Measurements from ENCODE around the gene CELF6.

CELF6 gene

GRCh38 chr15:72271895-72272212 is 48.1 kb downstream of the CELF6 start:
- no peak for TF ChIP-seq CTCF (conservative IDR thresholded peaks at IDR 0.05)
- no peak overlapping the region for H3K27ac ChIP-seq

DNA sequence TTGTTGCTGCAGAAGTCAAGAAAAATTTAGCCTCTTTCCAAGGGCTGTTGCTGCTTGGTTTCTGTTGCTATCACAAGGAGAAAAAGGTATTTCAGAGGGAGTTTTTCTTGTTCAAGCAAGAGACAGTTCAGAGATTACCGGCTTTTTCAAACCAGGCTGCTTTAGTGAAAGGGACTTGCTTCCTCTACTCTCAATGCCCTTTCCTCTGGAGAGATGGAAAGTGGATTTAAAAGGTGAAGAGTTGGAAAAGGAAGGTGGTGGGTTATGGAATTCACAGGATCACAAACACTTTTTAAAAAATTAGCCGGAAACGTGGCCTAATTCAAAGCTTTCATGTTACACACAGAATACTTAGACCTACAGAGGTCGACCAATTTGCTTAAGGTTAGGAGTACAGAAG is 48.7 kb downstream of the CELF6 start:
- no peak for TF ChIP-seq CTCF (conservative IDR thresholded peaks at IDR 0.05)
- H3K27ac ChIP-seq: no peak overlapping the region

GRCh38 chr15:72269739-72270138 is 50.2 kb downstream of the CELF6 start:
- TF ChIP-seq CTCF (conservative IDR thresholded peaks at IDR 0.05): no peak
- H3K27ac ChIP-seq: no peak overlapping the region

DNA sequence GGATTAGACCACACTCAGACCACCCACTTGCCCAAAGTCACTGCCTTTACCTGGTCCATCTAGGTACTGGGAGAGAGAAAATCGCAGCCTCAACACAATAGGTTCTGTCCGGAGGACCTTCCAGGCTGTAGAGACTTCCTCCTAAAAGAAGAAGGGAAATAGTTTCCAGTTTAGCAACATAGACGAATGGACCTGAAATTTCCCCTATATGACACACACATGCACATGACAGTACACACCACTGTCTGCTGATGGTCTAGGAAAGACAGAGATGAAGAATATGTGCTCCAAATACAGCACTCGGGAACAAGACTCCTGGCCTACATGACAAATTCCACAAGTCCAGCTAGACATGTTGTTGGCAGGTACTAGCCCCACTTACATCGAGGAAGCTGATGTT is 54.9 kb downstream of the CELF6 start:
- H3K27ac ChIP-seq: no peak overlapping the region
- TF ChIP-seq CTCF (conservative IDR thresholded peaks at IDR 0.05): no peak

GRCh38 chr15:72252663-72253299 is 67.2 kb downstream of the CELF6 start:
- no peak for TF ChIP-seq CTCF (conservative IDR thresholded peaks at IDR 0.05)
- no peak overlapping the region for H3K27ac ChIP-seq

DNA sequence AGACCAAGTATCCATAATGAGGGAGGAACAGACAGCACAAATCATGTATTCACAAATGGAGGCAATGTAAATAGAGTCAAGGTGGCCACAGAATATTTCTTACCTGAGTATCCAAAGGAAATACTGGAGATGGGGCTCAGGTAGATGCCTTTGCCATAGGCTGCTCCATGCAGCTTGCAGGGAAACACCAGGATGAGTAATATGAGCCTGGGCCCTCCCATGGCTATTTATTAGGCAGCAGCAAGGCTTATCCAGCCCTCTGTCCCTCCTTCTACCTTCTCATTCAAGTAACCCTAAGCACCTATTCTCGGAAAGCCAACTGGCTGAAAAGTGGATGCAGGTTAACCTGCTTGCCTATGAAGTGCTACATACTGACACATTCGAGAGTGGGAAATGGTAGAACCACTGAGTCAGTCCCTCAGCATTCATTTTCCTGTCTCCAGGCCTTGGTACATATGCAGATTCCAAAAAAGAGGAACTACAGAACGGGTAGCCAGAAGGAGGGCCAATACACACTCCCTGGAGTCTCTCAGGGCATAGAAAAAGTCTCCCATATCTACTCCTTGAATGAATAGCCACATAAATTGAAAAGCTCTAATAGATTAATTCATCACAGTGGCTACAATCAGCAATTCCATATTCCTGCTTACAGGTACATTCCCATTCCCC is 70.7 kb downstream of the CELF6 start:
- no peak overlapping the region for H3K27ac ChIP-seq
- TF ChIP-seq CTCF (conservative IDR thresholded peaks at IDR 0.05): no peak

DNA sequence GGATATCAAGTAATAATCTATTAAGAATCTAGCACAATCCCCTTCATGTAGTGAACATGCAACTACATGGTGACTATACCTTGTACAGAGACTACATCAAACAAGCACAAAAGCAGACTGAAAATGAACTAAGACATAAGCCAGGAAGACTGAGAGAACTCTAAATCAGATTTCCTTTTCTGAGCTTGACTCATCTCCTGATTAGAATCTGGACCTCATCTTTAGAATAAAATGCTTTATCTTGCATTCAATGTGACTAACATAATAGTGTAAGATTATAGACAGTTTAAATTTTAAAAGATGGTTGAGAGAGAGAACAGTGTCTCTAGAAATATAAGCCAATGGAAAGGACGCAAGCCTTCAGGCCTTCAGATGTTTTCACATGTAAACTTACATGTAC is 71.4 kb downstream of the CELF6 start:
- no peak for TF ChIP-seq CTCF (conservative IDR thresholded peaks at IDR 0.05)
- no peak overlapping the region for H3K27ac ChIP-seq
